Mesendoderm (in vitro differentiated cells): ENCODE results near the gene NUP93. TPM values are rescaled to one million over a fixed set of nuclear protein-coding genes. Genes with fewer than 3 reads are reported as not detected.

Source experiments
- DNase-seq: peaks from one replicate; pipeline ENCODE4 v3.0.0; 2013
- H2AK5ac ChIP-seq: 2 replicates; pipeline ENCODE4 v1.6.1; 2013; ENCODE audit warnings: low read length, inconsistent platforms
- H2BK120ac ChIP-seq: 2 replicates; pipeline ENCODE4 v1.6.1; 2013; ENCODE audit warnings: low read depth, mild to moderate bottlenecking, low read length, moderate library complexity, mixed read lengths
- H2BK15ac ChIP-seq: replicated peaks from 2 replicates; pipeline ENCODE4 v1.6.1; 2013; ENCODE audit warnings: low read depth, mild to moderate bottlenecking, moderate library complexity
- H2BK5ac ChIP-seq: 2 replicates; pipeline ENCODE4 v1.6.1; 2013; ENCODE audit warnings: low read length, inconsistent platforms
- H3K18ac ChIP-seq: 2 replicates; pipeline ENCODE4 v1.6.1; 2013; ENCODE audit warnings: mild to moderate bottlenecking, low read length, mixed read lengths
- H3K23ac ChIP-seq: one replicate; pipeline ENCODE4 v1.6.1; 2013; ENCODE audit warnings: low read length
- H3K27ac ChIP-seq: 2 replicates; pipeline ENCODE4 v1.5.1; 2013; ENCODE audit warnings: low read depth, mild to moderate bottlenecking, inconsistent platforms, low read length, moderate library complexity
- H3K27me3 ChIP-seq: 2 replicates; pipeline ENCODE4 v1.6.1; 2013; ENCODE audit warnings: low read length, control low read depth, mild to moderate bottlenecking, inconsistent platforms; ENCODE audit not compliant: insufficient read depth, poor library complexity
- H3K36me3 ChIP-seq: 2 replicates; pipeline ENCODE4 v1.6.1; 2013; ENCODE audit warnings: low read length, inconsistent platforms; ENCODE audit not compliant: control insufficient read depth, insufficient read depth
- H3K4ac ChIP-seq: one replicate; pipeline ENCODE4 v1.6.1; 2013; ENCODE audit warnings: low read depth, mild to moderate bottlenecking, low read length, moderate library complexity
- H3K4me1 ChIP-seq: 2 replicates; pipeline ENCODE4 v1.6.1; 2013; ENCODE audit warnings: low read depth, low read length, inconsistent platforms; ENCODE audit not compliant: control insufficient read depth
- H3K4me2 ChIP-seq: 2 replicates; pipeline ENCODE4 v1.6.1; 2013; ENCODE audit warnings: low read length
- H3K4me3 ChIP-seq: 2 replicates; pipeline ENCODE4 v1.5.1; 2013; ENCODE audit warnings: mild to moderate bottlenecking, low read length
- H3K56ac ChIP-seq: one replicate; pipeline ENCODE4 v1.6.1; 2013; ENCODE audit warnings: low read length
- H3K79me1 ChIP-seq: 2 replicates; pipeline ENCODE4 v1.6.1; 2013; ENCODE audit warnings: low read length, inconsistent platforms
- H3K79me2 ChIP-seq: 2 replicates; pipeline ENCODE4 v1.6.1; 2013; ENCODE audit warnings: mild to moderate bottlenecking, low read length; ENCODE audit not compliant: control insufficient read depth, insufficient read depth
- H3K9ac ChIP-seq: 2 replicates; pipeline ENCODE4 v1.6.1; 2013; ENCODE audit warnings: low read length, inconsistent platforms
- H4K5ac ChIP-seq: one replicate; pipeline ENCODE4 v1.6.1; 2013; ENCODE audit warnings: low read length
- H4K8ac ChIP-seq: one replicate; pipeline ENCODE4 v1.6.1; 2013; ENCODE audit warnings: low read depth, mild to moderate bottlenecking, control low read depth, low read length, moderate library complexity
- WGBS: extraction: QIAGEN DNeasy Blood & Tissue Kit; methylation state at CpG from one replicate; pipeline ENCODE4 v1.1.7; 2013; ENCODE audit warnings: low lambda C conversion rate, missing lambda C conversion rate; ENCODE audit not compliant: insufficient coverage; ENCODE audit errors: extremely low coverage; 5-methylcytosine and 5-hydroxymethylcytosine counted together
- polyA plus RNA-seq, 2 experiments: library from polyadenylated mRNA; stranded (reverse); fragments of 200-250 nt; gene quantifications; one replicate each; pipeline ENCODE4 v1.2.3, GENCODE V29; 2013

The NUP93 gene
- polyA plus RNA-seq (2013, experiment 1 of 2) = 132 TPM
- polyA plus RNA-seq (2013, experiment 2 of 2) = 134 TPM

GRCh38 chr16:56729735-56730662 is at the start of gene NUP93:
Gene NUP93, plus strand, starts transcription at chr16:56730129. Its CDS starts 18,119 bp downstream, at chr16:56748248.
- H3K4ac ChIP-seq = no peak within 1 kb of the TSS
- no peaks in the 10 kb centered on the region for H3K4me1 ChIP-seq
- H4K8ac ChIP-seq = no peak within 1 kb of the TSS
- no peak within 1 kb of the TSS for H2BK15ac ChIP-seq
- H3K36me3 ChIP-seq = peaks cover 3% of the 10 kb centered on the region
- H2BK5ac ChIP-seq = no peak within 1 kb of the TSS
- H3K9ac ChIP-seq = peak within 1 kb of the TSS; percentile 79
- H3K23ac ChIP-seq = no peak within 1 kb of the TSS
- H3K27me3 ChIP-seq = no peaks in the 10 kb centered on the region
- peaks cover 47% of the 10 kb centered on the region for H3K79me2 ChIP-seq
- H2AK5ac ChIP-seq = no peak within 1 kb of the TSS
- H4K5ac ChIP-seq = no peak within 1 kb of the TSS
- peak within 1 kb of the TSS; percentile 61 for H3K4me2 ChIP-seq
- peak within 1 kb of the TSS; percentile 13 for H3K27ac ChIP-seq
- peak; percentile 97 for DNase-seq
- peak within 1 kb of the TSS; percentile 99 for H3K56ac ChIP-seq
- peak within 1 kb of the TSS; percentile 81 for H3K4me3 ChIP-seq
- H3K18ac ChIP-seq = peak within 1 kb of the TSS; percentile 41
- H2BK120ac ChIP-seq = no peak within 1 kb of the TSS
- no CpG with 5 or more reads among the region's 70 CpGs for WGBS
- H3K79me1 ChIP-seq = peaks cover 34% of the 10 kb centered on the region

GRCh38 chr16:56681939-56682702 is 47.8 kb upstream of the NUP93 start, which contains the start of gene MT1X:
Gene MT1X, plus strand, starts transcription at chr16:56682470. Its CDS starts 71 bp downstream, at chr16:56682541.
- H3K36me3 ChIP-seq = no peaks in the 10 kb centered on the region
- H2BK5ac ChIP-seq = peak within 1 kb of the TSS; percentile 43
- H3K23ac ChIP-seq = peak within 1 kb of the TSS; percentile 99
- no CpG with 5 or more reads among the region's 49 CpGs for WGBS
- no peak within 1 kb of the TSS for H3K18ac ChIP-seq
- DNase-seq = peak; percentile 91
- no peak within 1 kb of the TSS for H3K4ac ChIP-seq
- no peaks in the 10 kb centered on the region for H3K79me2 ChIP-seq
- no peak within 1 kb of the TSS for H4K5ac ChIP-seq
- peak within 1 kb of the TSS; percentile 90 for H3K56ac ChIP-seq
- H2BK15ac ChIP-seq = no peak within 1 kb of the TSS
- peak within 1 kb of the TSS; percentile 48 for H2AK5ac ChIP-seq
- H3K4me3 ChIP-seq = peak within 1 kb of the TSS; percentile 59
- peak within 1 kb of the TSS; percentile 89 for H3K4me2 ChIP-seq
- H3K27ac ChIP-seq = no peak within 1 kb of the TSS
- H4K8ac ChIP-seq = no peak within 1 kb of the TSS
- no peaks in the 10 kb centered on the region for H3K79me1 ChIP-seq
- no peak within 1 kb of the TSS for H2BK120ac ChIP-seq
- peaks cover 5% of the 10 kb centered on the region for H3K4me1 ChIP-seq
- peak within 1 kb of the TSS; percentile 91 for H3K9ac ChIP-seq
- H3K27me3 ChIP-seq = no peaks in the 10 kb centered on the region

- Histone ChIP-seq H4K8ac (no peak overlapping the region), H2BK120ac (no peak overlapping the region), H3K4me1 (peaks cover 5% of the 10 kb centered on the region), H3K4me2 (peak overlapping the region; percentile 89), H2AK5ac (peak overlapping the region; percentile 48), H4K5ac (no peak overlapping the region), H3K79me1 (no peaks in the 10 kb centered on the region), H3K18ac (no peak overlapping the region), H3K36me3 (no peaks in the 10 kb centered on the region), H2BK15ac (no peak overlapping the region), H3K9ac (peak overlapping the region; percentile 91), H3K4me3 (peak overlapping the region; percentile 59), H3K23ac (peak overlapping the region; percentile 99), H3K56ac (peak overlapping the region; percentile 90), H3K79me2 (no peaks in the 10 kb centered on the region), H3K27ac (no peak overlapping the region), H3K27me3 (no peaks in the 10 kb centered on the region), H2BK5ac (peak overlapping the region; percentile 43), H3K4ac (no peak overlapping the region)
- no CpG with 5 or more reads among the region's 8 CpGs for WGBS
- DNase-seq = no peak
Measured at GRCh38 chr16:56682703-56683397, 47.1 kb upstream of the NUP93 start.

DNA sequence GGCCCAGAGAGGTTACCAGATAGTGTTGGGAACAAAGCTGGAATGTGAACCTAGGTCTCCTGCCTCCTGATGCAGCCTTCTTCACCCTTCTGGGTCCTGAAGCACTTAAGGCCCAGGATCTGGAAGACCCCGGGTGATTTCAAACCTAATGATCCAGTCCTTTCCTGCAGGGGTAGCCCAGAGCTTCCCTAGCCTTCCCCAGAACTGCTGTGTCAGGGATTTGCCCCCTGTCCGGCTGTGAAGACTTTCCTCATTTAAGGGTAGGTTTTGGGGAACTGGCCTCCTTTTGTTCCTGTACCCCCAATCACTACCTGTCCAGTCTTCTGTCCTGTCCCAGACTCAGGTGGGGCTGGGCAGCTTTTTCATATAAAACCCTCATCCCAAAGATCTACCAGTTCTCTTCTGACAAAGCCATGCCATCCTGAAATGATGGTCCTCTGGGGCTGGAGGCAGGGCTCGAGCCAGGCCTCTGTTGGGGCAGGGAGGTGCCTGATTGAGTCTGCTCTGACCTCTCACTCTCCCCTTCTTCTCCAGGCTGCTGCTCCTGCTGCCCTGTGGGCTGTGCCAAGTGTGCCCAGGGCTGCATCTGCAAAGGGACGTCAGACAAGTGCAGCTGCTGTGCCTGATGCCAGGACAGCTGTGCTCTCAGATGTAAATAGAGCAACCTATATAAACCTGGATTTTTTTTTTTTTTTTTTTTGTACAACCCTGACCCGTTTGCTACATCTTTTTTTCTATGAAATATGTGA is 46.3 kb upstream of the NUP93 start:
- WGBS = no CpG with 5 or more reads among the region's 5 CpGs
- H3K4me3 ChIP-seq = no peak overlapping the region

More for the DNA sequence above, 46.3 kb upstream of the NUP93 start:
- Histone ChIP-seq H3K79me1 (no peaks in the 10 kb centered on the region), H3K27ac (no peak overlapping the region), H3K4me2 (no peak overlapping the region), H2BK5ac (no peak overlapping the region), H2BK120ac (no peak overlapping the region), H3K79me2 (no peaks in the 10 kb centered on the region), H3K36me3 (no peaks in the 10 kb centered on the region), H2AK5ac (no peak overlapping the region), H3K27me3 (no peaks in the 10 kb centered on the region), H4K5ac (no peak overlapping the region), H3K23ac (no peak overlapping the region), H3K18ac (no peak overlapping the region), H3K56ac (no peak overlapping the region), H4K8ac (no peak overlapping the region), H3K4me1 (peaks cover 5% of the 10 kb centered on the region), H3K4ac (no peak overlapping the region), H2BK15ac (no peak overlapping the region), H3K9ac (peak overlapping the region; percentile 22)
- no peak for DNase-seq
